Activated CD4-positive, alpha-beta T cell treated with anti-CD3 and anti-CD28 coated beads, Interleukin-2, amount 50 U/mL, for 48 hours (primary cell): ENCODE data around the gene NEB.

Experiments
- DNase-seq, 2 experiments: peaks; one replicate each; pipeline ENCODE4 v3.0.0-alpha.2; 2020

NEB gene

GRCh38 chr2:151472966-151473365 is 261.3 kb downstream of the NEB start:
- DNase-seq: no peak

GRCh38 chr2:151470556-151470955 is 263.7 kb downstream of the NEB start:
- no peak for DNase-seq

- no peak for DNase-seq
Observed at GRCh38 chr2:151465771-151466170, 268.5 kb downstream of the NEB start.

- DNase-seq: no peak
Observed at GRCh38 chr2:151459358-151459757, 274.9 kb downstream of the NEB start.

- no peak for DNase-seq
Observed at GRCh38 chr2:151439127-151439526, 295.1 kb downstream of the NEB start.

GRCh38 chr2:151438506-151438905 is 295.8 kb downstream of the NEB start:
- no peak for DNase-seq

- DNase-seq: no peak
Observed at GRCh38 chr2:151437630-151438029, 296.6 kb downstream of the NEB start.
